Measurements from ENCODE around the gene PHKG2.

PHKG2 gene

DNA sequence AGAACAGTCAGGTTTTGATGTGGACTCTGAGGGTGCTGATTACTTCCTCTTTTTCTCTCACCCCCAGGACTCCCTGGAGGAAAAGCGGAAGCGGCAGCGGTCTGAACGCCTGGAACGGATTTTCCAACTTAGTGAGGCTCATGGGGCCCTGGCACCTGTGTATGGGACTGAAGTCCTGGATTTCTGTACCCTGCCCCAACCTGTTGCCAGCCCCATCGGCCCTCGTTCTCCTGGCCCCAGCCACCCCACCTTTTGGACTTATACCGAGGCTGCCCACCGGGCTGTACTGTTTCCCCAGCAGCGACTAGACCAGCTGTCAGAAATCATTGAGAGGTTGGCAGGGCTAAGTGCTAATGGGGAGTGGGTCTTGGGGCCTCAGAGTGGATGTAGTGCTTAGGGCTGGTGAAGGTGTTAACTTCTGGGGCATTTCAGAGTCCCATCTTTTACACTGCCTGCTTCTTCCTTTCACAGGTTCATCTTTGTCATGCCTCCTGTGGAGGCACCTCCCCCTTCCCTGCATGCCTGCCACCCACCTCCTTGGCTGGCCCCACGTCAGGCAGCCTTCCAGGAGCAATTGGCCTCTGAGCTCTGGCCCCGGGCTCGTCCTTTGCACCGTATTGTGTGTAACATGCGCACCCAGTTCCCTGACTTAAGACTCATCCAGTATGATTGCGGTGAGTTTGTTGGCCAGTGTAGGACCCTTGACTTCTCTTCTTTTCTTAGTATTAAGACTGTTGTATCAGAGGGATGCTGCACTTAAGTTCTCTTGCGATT, 19.1 kb upstream of the PHKG2 start:
- DNase-seq: no peak

DNA sequence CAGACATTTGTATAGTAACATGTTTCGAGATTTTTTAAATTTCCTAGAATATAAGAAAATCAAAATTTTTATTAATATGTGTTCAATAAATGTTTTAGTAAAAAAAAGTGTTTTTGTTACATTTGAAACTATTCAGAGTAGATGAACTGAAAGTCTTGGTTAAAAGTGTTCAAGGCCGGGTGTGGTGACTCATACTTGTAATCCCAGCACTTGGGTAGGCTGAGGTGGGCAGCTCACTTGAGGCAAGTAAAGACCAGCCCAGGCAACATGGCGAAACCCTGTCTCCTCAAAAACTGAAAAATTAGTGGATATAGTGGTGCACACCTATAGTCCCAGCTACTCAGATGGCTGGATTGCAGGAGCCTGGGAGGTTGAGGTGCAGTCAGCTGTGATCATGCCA, 16.8 kb upstream of the PHKG2 start:
- no peak for DNase-seq

DNA sequence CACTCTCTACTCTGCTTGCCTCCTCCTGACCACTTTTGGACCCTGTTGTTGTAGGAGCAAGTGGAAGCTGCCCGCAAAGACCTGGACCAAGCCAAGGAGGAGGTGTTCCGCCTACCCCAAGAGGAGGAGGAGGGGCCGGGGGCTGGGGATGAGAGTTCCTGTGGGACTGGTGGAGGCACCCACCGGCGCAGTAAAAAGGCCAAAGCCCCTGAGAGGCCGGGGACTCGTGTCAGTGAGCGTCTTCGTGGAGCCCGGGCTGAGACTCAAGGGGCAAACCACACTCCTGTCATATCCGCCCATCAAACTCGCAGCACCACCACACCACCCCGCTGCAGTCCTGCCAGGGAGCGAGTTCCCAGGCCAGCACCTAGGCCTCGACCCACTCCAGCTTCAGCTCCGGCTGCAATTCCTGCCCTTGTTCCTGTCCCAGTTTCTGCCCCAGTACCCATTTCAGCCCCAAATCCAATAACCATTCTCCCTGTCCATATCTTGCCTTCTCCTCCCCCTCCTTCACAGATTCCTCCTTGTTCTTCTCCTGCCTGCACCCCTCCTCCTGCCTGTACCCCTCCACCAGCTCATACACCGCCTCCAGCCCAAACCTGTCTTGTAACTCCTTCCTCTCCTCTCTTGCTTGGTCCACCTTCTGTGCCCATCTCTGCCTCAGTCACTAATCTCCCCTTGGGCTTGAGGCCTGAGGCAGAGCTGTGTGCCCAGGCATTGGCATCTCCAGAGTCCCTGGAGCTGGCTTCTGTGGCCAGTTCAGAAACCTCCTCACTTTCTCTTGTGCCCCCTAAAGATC, 11.0 kb upstream of the PHKG2 start:
- DNase-seq: no peak

DNA sequence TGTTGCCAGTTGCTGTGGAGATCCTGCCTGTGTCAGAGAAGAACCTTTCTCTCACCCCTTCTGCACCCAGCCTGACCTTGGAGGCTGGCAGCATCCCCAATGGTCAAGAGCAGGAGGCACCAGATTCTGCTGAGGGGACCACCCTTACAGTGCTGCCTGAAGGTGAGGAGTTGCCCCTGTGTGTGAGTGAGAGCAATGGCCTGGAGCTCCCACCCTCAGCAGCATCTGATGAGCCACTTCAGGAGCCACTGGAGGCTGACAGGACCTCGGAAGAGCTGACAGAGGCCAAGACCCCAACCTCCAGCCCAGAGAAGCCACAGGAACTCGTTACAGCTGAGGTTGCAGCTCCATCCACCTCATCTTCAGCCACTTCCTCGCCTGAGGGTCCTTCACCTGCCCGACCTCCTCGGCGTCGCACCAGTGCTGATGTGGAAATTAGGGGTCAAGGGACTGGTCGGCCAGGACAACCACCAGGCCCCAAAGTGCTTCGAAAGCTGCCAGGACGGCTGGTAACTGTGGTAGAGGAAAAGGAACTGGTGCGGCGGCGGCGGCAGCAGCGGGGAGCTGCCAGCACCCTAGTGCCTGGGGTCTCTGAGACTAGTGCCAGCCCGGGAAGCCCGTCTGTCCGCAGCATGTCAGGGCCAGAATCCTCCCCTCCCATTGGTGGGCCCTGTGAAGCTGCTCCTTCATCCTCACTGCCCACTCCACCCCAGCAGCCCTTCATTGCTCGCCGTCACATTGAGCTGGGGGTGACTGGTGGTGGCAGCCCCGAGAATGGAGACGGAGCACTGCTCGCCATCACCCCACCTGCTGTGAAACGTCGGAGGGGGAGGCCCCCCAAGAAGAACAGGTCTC, 10.2 kb upstream of the PHKG2 start:
- DNase-seq: no peak

DNA sequence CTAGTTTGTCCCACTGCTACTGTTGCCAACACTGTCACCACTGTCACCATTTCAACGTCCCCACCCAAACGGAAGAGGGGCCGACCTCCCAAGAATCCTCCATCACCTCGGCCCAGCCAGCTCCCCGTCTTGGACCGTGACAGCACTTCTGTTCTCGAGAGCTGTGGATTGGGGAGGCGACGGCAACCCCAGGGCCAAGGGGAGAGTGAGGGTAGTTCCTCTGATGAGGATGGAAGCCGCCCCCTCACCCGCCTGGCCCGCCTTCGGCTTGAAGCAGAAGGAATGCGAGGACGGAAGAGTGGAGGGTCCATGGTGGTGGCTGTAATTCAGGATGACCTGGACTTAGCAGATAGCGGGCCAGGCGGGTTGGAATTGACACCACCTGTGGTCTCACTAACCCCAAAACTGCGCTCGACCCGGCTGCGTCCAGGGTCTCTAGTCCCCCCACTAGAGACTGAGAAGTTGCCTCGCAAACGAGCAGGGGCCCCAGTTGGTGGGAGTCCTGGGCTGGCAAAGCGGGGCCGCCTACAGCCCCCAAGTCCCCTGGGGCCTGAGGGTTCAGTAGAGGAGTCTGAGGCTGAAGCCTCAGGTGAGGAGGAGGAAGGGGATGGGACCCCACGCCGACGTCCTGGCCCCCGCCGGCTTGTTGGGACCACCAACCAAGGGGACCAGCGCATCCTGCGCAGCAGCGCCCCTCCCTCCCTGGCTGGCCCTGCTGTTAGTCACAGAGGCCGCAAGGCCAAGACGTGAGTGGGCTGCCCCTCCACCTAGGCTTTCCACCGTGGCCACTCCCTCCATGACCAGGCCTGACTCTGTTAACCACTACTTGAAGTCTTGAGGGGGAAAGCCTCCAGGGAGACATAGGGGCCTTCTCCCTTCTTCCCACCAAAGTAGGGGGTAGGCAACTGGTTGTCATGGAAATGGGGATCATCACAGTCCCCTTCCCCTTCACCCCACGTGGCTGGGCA, 9.0 kb upstream of the PHKG2 start:
- DNase-seq: no peak

DNA sequence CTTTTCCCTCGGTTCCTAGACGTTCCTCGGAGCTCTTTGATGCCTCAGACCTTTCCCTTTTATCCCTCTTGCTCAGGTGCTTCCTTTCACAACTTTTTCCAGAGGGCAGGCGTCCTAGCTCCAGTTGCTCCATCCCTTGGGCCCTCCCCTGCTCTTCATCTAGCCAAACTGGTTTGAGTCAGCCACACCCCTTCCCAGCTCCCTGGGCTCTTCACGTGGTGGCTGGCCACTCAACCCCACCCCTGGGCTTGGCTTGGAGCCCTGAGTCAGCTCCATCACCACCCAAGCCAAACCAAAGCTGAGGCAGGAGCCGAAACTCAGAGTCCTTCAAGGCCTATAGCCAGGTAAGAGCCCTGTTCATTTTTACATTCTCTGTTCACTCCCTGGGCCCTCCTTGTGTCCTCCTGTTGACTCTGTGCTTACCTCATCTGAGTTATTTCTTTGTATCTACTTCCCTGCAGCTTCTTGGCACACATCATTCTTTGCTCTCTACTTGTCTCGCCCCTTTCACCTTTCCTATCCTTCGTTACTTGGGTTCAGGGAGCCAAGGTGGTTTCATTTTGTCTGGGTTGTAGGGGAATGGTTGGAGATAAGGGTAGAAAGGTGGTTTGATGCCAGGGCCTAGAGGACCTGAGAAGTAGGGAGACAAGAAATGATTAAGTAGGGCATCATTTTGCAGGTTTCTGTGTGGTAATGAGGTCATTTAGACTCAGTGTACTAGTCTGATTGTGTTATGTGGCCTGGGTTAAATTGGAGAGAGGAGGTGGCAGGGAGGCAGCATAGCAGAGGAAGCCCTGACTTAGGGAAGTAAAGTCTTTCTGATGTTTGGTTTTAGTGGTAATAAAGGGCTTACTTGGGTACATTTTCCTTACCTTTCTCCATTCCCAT, 7.6 kb upstream of the PHKG2 start:
- peak; percentile 21 for DNase-seq

DNA sequence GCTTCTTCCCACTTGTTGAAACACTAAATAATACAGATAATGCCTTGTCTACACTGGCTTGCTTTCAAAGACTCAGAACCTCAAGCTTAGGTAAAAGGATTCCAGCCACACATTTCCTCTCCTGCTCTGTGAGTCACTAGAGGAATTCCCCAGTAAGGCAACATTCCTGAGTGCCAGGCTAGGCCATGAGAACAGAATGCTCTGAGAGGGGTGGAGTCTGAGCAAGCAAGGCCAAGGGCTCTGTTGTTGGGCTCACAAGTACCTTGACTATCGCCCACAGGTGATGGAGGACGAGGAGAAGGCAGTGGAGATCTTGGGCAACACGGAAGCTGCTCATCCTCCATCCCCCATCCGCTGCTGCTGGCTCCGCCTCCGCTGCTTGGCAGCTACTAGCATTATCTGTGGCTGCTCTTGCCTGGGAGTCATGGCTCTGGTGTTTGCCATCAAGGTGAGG, 6.7 kb upstream of the PHKG2 start:
- DNase-seq: peak; percentile 78

DNA sequence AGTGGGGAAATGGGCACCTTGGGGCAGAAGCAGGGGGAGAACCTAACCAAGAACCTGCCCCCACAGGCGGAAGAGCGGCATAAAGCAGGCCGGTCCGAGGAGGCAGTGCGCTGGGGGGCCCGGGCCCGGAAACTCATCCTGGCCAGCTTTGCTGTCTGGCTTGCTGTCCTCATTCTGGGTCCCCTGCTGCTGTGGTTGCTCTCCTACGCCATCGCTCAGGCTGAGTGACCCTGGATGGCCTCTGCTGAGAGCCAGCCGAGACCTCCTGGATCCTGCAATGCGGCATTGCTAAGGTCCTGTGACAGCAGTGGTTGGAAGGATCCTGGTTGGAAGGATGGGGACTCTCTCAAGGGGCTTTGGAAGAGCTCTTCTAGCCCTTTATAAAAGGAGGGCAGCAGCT, 4.5 kb upstream of the PHKG2 start:
- no peak for DNase-seq

DNA sequence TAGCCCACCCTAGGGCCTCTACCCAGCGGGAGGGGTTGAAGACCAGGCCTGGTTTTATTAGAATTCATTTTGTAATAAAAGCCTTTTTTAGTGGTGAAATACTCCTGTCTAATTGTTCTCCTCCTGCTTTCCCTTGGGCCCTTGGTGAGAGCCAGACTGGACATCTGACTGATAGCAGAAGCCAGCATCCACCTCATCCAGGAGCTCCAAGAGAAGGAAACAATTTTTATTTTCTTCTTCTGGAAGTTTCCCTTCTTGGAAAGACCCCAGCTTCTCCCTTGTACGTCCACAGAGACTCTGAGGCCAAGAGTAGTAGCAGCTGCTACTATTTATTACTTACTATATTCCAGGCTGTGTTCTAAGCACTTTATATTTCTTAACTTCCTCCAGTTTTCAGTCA, 4.0 kb upstream of the PHKG2 start:
- no peak for DNase-seq

DNA sequence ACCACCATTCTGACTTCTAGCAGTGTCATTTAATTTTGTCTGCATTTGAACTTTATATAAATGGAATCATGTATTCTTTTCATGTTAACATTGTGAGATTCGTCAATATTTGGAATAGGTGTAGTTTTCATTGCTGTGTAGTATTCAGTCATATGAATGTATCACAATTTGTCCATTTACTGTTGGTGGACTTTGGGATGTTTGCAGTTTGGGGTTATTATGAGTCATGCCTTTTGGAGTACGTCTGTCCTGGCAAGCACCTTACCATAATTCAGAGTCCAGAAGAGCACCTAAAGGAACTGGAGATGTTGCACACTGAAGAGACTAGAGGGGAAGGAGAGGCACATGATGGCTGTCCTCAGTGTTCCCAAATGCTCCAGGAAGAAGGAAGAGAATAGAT, 3.1 kb upstream of the PHKG2 start:
- DNase-seq: no peak

DNA sequence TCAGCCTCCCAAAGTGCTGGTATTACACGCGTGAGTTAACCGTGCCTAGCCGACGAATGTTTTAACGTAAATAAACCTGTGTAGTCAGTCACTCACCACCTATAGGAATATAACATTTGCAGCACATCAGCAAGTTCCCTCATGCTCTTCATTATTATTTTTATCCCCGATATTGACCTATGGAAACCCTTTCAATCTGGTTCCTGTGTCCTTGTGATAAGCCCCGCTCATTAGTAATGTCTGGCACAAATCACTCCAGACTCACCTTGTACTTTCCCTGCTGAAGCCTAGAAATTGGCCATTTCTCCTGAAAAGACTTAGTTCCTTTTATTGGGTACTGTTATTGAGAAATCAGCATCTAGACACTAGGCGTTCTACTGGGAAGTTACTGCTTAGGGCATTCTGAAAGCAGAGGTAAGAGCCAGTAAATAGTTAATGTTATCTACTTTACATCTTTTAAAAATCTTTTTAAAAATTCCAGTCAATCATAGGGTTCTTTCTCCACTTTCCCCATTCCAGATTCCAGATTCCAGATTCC, 1.5 kb upstream of the PHKG2 start:
- no peak for DNase-seq

DNA sequence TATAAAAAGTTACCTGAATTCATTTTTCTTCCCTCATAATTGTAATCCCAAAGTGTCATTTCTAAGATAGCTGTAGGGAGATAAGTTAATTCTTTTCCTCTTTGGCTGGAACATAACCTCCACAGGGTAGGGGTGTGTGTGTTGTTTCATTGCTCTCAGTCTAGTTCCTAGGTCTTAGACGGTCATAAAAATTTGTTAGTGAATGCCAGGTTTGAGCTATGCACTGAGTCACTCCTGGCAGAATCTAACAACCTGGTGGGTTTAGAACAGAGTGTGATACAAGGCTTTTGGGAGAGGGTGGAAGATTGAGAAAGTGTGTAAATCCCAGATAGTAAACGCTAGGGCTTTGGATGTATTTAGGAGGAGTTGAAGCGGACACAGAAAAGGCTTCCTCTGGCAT, 894 bp upstream of the PHKG2 start:
- peak; percentile 11 for DNase-seq

DNA sequence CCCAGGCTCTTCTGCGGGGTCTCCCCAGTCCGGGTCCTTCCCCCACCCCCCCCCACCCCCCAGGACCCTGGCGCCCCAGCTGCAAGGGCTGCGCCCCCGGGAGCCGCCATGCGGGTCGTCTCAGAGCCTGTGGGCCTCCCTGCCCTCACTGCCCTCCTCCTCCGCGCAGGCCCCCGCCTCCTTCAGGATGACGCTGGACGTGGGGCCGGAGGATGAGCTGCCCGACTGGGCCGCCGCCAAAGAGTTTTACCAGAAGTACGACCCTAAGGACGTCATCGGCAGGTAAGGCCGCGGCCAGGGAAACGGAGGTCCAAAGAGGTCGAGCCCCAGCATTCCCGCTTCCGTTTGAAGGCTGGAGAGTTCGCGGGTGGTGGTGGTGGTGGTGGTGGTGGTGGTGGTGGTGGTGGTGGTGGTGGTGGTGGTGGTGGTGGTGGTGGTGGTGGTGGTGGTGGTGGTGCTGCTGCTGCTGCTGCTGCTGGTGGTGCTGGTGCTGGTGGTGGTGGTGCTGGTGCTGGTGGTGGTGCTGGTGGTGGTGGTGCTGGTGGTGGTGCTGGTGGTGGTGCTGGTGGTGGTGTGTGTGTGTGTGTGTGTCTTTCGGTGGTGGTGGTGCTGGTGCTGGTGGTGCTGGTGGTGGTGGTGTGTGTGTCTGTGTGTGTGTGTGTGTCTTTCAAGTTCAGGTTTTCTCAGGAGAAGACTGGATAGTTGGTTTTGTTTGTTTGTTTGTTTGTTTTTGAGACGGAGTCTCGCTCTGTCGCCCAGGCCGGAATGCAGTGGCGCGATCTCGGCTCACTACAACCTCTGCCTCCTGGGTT, 615 bp downstream of the PHKG2 start:
- DNase-seq: peak; percentile 34

DNA sequence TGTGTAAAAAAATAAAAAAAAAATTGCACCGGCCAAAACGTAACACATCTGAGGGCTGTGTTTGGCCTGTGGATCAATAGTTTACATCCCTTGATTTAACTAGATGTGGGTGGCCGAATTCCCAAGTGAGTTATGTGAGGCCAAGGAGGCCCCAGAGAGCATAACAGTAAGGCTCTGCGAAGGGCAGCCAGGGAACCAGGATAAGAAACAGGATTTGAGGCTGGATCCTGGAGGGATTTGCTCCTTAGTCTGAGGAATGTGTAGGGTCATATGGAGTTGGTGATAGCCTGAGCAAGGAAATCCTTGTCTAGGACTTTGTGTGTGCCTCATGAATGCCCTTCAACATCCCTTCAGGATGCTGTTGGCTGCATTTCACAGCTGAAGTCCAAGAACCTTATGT, 2.0 kb downstream of the PHKG2 start:
- DNase-seq: no peak

DNA sequence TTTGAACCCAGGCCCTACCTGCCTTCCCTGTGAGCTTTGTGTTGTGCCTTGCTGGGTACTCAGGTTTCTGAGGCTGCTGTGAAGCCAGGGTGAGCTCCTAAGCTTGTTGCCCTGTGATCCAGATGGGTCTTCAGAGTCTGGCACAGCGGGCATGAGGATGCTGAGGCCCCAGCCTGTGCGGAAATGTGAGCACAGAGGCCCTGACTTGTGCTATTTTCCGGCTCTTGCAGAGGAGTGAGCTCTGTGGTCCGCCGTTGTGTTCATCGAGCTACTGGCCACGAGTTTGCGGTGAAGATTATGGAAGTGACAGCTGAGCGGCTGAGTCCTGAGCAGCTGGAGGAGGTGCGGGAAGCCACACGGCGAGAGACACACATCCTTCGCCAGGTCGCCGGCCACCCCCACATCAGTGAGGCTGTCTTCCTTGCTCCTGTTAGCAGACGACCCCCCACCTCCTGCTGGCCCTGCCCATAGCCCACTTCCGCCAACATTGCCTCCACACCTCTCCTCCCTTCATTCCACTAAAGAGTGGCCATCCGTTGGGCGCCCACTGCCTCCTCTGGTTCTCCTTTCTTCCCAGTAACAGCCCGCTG, 2.7 kb downstream of the PHKG2 start:
- DNase-seq: no peak

DNA sequence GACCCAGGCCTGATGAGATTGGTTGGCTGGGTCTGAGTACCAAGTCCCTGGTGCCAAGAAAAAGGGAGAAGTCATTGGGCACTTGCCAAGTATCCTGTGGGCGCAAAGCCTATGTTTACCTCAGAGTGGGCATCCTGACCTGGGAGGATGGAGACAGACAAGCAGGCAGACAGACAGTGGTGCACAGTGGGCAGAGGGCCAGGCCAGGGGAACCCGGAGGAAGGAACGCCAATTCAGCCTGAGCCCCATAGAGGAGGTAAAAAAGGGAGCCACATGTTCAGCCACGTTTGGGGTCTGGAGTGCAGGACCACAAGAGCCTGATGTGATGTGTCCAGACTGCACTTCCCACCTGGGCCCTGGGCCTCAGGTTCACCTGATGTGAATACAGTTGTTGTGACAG, 5.4 kb downstream of the PHKG2 start:
- no peak for DNase-seq

DNA sequence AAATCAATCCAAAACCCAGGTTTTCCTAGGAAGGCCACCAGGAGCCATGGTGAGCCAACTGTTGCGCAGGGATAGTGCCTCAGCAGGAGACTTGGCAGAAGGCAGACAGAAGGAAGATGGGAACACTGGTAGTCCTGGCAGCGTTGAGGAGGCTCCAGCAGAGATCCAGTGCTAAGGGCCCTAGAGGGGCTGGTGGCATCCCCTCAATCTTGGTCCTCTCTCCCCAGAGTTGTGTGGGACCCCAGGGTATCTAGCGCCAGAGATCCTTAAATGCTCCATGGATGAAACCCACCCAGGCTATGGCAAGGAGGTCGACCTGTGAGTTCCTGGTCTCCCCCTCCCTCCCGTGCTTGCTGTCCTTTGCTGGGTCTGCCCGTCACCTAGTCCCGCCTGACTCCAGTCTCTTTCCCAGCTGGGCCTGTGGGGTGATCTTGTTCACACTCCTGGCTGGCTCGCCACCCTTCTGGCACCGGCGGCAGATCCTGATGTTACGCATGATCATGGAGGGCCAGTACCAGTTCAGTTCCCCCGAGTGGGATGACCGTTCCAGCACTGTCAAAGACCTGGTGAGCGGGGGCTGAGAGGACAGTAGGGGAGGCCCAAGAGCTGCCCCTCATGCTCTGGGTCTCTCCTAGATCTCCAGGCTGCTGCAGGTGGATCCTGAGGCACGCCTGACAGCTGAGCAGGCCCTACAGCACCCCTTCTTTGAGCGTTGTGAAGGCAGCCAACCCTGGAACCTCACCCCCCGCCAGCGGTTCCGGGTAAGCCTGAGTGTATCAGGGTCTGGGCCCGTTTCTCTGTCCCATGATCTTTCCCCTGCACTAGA, 7.9 kb downstream of the PHKG2 start:
- no peak for DNase-seq

DNA sequence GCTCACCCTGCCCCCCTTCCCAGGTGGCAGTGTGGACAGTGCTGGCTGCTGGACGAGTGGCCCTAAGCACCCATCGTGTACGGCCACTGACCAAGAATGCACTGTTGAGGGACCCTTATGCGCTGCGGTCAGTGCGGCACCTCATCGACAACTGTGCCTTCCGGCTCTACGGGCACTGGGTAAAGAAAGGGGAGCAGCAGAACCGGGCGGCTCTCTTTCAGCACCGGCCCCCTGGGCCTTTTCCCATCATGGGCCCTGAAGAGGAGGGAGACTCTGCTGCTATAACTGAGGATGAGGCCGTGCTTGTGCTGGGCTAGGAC, 8.5 kb downstream of the PHKG2 start:
- no peak for DNase-seq

DNA sequence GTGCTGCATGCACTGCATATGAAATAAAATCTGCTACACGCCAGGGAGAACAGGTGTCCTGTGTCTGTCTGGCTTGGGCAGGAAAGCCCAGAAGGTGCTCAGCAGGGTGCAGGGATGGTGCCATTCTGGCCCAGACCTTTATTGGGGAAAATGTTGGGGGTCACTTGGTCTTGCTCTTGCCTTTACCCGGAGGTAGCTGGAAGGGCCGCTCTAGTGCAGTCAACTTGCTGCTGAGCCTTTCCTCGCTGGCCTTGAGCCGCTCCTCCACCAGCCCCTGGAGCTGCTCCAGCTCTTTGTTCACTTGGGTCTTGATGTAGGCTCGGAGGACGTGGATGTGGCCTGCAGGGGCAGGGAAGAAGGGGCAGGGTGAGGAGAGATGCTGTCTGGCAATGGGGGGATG, 9.1 kb downstream of the PHKG2 start:
- no peak for DNase-seq
